Activated T-helper 1 cell treated with Interleukin-2 at 50 U/mL for 16 hours (primary cell): ENCODE results near the gene RSRC1.
A peak's percentile ranks its signal among the peaks of the same experiment; 100 is the strongest.
"Not testable (repeated sequence)": the region's sequence is repeated elsewhere in the genome, so short reads cannot be mapped to it uniquely, and the experiment has no call there.

Experiments
- DNase-seq: peaks from one replicate; pipeline ENCODE4 v3.0.0-alpha.2; 2020; ENCODE audit warnings: low read depth

Gene RSRC1

DNA sequence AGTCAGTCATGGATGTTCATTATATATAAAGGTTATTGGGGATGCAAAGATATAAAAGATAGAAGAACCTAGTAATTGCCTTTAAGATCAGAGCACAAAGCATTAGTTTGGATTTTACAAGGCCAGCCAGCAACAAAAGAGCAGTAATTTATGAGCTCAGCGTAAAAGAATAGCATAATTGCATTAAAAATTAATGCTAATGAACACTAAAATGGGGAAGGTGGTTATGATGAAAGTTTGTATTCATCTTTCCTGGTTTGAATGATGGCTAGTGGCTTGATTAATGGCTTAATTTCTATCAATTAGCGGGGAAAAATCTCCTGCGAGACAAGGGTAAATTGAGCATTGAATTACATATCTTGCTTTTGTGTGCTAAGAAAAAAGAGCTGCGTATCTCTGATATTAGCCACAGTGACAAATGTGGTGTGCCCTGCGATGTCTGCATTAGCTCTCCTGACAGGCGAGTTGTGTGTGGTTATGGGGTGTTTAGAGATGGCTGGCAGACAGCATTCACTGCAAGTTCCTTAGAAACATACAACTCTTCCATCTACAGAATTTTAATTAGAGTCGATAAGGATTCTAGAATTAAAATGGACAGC lies 418.3 kb downstream of the RSRC1 start:
- no peak for DNase-seq

DNA sequence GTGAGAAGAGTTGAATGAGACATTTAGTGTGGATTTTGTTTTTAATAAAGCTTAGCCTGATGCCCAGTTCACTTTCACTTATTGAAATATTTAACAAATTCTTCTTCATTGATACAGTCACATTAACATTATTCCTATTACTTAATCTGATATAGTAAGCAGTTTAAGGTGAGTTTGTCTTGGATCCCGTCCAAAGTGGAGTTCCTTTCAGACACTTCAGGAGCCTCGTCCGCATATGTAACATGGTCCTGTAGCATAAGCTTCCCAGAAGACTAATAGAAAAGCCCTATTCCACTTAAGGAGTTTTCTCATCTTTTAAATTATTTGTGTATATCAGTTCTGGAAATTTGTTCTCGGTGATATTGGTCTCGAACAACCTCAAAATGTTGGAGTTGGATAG lies 421.4 kb downstream of the RSRC1 start:
- DNase-seq = no peak

DNA sequence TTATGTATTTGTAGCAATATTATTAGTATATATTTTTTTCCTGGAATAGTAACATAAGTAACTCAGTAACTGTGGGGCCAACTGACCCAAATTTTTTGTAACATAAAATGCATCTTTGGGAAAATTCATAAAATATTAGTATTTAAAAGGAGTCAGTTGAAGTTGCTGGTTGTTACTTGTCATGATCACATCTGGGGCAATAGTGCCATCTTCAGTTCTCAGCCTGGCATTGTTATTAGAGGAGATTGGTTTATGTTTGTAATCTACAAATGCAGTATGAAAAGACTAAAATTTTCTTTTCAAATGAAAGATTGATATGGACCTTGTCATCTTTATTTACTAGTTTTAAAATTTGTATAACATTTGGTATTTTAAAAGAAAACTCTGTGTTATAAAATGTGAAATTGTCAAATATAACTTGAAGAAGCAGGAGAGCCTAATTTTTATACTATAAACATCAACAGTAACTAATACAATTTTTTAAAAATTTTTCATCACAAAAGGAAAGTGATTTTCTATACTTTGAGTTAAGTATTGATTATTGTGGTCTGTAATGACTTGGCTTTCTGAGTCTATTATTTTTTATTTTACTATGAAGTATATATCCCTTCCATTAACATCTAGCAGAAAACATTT lies 422.3 kb downstream of the RSRC1 start:
- no peak for DNase-seq

DNA sequence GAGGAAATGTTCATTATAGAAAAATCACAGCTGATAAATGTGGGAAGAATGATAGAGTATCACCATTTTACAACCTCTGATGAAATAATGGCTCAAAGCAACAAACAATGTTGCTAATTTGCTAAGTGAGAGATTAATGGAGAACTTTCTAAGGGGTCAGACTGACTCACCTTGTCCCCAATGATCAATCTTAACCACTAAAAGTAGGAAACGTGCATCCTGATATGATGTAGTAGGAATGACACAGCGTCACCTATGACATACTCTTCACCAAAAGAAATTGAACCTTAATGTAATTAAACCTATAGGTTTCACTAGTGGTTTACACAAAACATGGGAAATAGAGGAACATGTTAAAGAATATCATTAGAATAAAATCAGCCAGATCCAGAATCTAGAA lies 426.0 kb downstream of the RSRC1 start:
- DNase-seq = no peak

DNA sequence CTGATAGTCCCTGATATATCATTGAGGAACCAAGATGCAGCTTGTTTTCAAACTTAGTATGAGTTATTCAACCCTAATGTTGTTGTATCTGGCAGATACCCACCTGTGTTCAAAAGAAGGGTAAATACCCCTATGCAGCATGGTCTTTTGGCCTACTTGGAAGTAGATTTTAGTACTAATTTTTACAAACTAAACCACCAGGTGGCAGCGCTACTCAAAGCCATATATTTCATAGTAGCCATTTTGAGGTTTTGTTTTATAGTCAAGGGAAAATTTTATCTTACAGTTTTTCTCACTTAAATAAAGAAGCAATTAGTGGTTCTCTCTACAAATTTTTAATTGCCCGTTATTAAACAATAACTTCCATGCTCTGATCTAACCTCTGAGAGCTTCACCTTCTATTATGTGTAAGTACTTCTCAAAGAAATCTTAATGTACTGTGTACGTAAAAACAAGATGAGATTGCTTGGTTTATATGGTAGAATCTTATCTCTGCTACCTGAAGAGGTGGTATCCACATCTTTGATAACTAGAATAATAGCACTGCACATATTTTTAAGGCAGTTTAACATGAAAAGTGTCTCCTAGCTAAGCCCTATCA lies 429.6 kb downstream of the RSRC1 start:
- DNase-seq = no peak

DNA sequence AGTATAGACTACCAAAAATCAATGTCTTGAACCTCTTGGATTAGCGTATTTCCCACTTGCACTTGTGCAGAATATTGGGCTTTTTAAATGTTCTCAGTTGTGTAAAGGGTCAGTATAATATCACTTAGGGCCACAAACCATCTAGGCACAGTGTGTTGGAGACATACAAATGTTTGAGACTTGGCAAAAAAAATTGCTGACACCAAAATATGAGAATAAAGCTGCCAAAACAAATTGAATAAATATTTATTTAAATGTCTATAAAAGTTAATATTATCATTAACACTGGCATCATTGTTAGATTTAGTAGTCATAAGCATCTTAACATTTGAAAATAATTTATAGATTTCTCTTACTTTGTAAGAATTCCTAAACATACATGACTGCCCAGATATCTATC lies 430.2 kb downstream of the RSRC1 start:
- no peak for DNase-seq

DNA sequence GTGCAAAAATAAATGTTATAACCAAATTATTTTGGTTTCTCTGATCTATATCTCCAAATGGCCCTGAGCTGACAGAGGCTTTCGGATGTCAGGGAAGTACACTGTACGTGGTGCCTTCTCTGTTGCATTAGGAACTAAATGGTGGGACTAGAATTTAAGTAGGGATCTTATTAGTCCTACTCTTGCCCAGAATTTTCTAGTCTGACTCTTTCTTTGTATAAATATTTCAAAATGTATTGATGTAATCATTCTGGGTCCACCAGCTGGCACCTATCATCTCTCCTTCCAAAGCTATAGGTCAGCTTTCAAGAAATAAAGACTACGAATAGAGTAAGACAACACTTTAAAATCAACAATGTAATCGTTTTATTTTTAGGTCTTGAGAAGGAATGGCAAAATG lies 438.8 kb downstream of the RSRC1 start:
- no peak for DNase-seq

DNA sequence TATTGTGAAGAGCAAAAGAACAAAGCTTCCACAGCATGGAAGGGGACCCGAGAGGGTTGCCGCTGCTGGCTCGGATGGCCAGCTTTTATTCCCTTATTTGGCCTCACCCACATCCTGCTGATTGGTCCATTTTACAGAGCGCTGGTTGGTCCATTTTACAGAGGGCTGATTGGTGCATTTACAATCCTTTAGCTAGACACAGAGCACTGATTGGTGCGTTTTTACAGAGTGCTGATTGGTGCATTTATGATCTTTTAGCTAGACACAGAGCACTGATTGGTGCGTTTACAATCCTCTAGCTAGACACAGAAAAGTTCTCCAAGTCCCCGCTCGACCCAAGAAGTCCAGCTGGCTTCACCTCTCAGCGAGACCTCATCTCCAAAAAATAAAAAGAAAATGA lies 440.0 kb downstream of the RSRC1 start:
- not testable (repeated sequence) for DNase-seq

DNA sequence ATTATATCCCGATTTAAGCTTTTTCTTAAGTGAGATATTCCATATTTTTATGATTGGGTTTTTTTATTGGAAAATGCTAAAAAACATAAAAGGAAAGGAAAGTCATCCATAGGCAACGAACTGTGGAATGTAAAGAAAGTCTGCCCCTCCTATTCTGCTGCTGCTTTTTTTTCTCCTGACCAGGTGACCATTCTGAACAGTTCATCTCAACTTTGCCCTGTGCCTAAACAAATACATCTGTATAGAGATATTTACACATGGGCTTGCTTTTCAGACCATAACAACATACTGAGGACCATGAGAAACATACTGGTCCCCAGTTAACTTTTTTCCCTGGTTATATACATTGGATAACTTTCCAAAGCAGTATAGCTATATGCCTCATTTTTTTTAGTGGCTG lies 442.2 kb downstream of the RSRC1 start:
- no peak for DNase-seq

DNA sequence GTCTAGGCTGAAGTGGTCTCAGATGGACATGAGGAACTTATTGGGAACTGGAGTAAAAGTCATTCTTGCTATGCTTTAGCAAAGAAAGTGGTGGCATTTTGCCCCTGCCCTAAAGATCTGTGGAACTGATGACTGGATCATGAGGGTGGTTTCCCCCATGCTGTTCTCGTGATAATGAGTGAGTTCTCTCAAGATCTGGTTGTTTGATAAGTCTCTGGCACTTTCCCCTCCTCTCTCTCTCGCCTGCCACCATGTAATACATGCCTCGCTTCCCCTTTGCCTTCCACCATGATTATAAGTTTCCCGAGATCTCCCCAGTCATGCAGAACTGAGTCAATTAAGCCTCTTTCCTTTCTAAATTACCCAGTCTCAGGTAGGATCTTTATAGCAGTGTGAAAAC lies 449.6 kb downstream of the RSRC1 start:
- DNase-seq = no peak

DNA sequence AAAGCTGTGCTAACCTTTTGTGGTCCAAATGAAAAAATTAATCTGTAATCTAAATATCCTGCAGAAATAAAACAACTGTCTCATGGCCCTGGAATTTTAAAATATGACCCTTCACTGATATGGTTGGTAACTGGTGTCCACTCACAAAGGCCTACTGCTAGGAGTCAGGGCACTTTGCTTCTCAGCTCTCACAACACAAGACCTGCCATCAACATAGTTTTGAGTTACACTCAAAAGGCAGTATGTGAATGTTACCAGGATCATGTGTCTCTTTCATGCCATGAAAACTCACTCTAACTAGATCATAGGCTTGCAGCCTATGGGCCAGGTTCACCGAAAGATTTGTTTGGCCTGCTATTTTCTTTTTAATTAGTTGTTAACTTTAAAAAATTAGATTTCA lies 451.1 kb downstream of the RSRC1 start:
- DNase-seq = no peak

DNA sequence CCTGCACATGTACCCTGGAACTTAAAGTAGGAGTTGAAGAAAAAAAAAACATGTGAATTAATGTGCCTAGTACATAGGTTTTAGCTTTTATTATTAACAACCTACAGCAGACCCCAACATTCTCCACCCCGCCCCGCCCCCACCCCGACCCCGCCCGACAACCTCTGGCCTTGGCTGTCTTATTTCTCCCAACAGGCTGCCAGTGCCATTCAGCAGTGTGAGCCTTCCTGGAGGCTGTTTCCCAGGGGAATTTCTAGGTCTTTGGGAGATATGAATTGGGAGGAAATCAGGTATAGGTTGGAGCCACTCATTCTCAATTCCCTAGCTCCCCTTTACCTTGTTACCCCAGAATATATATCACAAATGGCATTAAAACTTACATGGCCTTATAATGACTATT lies 452.8 kb downstream of the RSRC1 start:
- no peak for DNase-seq

DNA sequence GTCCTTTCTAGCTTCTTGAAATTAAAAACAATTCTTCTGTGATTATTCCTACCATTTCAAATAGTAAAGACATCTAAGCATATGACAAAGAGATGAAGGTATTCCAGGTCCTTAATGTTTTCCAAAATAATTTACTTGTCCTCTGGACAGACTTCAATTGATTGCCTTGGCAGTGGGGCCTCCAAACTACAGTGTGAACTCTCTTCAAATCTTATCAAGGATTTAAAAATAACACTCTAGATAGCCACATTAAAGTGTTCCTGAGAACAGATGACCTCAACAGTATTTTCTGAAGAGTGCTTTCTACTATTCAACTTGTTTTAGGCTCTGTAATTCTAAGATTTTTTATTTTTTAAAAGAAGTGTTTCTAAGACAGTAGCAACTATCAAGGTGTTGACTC lies 453.2 kb downstream of the RSRC1 start:
- no peak for DNase-seq

DNA sequence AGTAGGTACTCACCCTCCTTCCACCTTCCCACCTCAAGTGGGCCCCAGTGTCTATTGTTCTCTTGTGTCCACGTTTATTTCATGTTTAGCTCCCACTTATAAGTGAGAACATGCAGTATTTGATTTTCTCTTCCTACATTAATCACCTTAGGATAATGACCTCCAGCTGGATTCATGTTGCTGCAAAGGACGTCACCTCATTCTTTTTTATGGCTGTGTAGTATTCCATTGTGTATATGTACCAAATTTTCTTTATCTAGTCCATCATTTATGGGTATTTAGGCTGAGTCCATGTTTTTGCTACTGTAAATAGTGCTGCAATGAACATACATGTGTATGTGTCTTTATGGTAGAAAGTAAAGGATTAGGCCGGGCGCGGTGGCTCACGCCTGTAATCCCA lies 455.2 kb downstream of the RSRC1 start:
- DNase-seq = no peak

DNA sequence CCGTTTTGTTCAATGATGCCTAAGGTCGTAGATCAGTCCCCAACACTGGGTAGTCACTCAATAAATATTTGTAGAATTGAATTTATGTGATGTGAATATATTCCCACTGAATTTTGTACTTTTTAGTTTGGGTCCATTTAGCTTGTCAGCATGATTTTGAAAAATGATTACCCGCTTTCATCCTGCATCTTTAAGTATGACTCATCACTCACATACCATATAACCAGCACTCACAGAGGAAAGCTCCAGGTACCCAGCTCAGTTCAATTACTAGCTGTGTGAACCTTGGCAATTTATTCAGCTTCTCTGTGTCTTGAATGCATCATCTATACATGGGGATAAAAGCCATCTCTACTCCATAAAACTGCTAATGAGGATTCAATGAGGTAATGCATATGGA lies 458.9 kb downstream of the RSRC1 start:
- no peak for DNase-seq

DNA sequence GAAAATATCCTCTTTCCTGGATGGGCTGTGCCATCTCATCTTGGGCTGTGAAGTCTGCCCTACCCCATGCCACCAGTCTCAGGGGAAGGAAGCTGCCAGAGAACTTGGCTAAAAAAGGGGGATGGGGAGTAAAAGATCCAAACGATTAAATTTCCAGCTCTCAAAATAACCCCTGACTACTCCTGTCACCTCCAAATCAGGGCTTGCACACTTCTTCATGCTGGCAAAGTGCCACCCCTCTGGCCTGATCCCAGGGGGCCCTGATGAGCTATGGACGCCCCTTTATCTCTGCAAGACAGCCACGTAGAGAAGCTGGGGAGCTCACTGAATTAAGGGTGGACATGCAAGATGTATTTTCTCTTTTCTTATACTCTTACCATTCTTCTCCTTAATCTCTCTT lies 459.9 kb downstream of the RSRC1 start:
- no peak for DNase-seq

DNA sequence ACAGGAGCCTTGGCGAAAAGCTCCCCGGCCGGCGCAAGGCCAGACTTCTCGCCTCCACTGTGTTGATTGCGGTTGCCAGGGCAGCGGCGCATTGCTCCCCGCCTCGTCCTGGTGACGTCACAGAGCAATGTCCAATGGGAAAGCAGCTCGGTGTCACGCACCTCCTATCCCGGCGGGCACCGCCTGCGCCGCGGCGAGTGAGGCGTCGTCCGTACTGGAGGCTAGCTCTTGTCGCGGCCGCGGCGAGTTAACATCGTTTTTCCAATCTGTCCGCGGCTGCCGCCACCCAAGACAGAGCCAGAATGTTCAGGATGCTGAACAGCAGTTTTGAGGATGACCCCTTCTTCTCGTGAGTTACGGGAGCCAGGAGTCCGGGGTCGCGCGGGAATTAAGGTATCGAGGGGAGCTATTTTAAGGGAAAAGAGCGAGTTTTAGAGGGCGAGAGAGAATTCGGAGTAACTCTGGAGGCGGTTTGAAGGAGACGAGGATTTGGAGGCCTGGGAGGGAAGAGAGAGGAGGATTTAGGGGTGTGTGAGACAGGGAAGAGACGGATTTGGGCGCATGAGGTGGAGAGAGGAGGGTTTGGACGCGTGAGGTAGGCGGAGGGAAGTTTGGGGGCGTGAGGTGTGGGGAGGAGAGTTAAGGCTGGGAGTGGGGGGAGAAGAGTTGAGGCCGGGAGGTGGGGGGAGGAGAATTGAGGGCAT lies 461.3 kb downstream of the RSRC1 start, which contains the start of gene MLF1:
TSS of gene MLF1 (plus strand) at position 196 of the 704 bp plus-strand sequence. CDS start at position 303, 107 bp downstream.
- peak; percentile 59 for DNase-seq

DNA sequence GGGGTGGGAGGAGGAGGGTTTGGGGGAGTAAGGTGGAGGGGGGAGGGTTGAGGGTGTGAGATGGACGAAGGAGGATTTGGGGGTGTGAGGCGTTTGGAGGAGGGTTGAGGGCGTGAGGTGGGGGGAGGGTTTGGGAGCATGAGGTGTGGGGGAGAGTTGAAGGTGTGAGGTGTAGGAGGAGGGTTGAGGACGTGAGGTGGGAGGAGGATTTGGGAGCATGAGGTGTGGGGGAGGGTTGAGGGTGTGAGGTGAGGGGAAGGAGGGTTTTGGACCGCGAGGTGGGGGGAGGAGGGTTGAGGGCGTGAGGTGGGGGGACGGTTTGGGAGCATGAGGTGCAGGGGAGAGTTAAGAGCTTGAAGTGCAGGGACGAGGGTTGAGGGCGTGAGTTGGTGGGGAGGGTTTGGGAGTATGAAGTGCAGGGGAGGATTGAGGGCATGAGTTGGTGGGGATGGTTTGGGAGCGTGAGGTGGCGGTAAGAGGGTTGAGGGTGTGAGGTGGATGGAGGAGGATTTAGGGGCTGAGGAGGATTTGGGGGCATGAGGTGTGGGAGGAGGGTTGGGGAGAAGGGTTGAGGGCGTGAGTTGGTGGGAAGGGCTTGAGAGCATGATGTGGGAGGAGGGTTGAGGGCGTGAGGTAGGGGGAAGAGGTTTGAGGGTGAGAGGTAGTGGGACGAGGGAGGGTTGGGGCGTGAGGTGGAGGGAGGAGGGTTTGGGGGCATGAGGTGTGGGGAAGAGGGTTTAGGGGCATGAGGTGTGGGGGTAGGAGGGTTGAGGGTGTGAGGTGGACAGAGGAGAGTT lies 462.3 kb downstream of the RSRC1 start:
- DNase-seq = no peak

DNA sequence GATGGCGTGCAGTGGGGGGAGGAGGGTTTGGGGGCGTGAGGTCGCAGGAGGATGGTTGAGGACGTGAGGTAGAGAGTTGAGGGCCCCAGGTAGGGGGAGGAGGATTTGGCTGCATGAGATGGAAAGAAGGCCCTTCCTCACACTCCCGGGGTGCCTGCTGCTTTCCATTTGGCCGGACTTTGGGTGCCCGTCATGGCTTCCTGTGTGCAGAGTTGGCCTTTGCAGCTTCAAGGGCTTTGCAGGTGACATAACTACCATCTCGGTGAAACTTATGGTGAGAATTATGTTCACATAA lies 462.8 kb downstream of the RSRC1 start:
- DNase-seq = no peak

DNA sequence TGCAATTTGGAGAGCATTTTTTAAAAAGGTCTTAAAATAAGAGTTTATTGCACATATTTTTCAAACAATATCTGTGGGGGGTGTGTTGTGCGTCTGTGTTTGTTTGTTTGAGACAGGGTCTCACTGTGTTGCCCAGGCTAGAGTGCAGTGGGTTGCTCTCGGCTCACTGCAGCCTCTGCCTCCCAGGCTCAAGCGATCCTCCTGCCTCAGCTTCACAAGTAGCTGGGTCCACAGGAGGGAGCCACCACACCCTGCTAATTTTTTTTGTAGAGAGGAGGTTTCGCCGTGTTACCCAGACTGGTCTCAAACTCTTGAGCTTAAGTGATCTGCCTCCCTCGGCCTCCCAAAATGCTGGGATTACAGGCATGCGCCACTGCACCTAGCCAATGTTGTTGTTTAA lies 463.8 kb downstream of the RSRC1 start:
- no peak for DNase-seq

DNA sequence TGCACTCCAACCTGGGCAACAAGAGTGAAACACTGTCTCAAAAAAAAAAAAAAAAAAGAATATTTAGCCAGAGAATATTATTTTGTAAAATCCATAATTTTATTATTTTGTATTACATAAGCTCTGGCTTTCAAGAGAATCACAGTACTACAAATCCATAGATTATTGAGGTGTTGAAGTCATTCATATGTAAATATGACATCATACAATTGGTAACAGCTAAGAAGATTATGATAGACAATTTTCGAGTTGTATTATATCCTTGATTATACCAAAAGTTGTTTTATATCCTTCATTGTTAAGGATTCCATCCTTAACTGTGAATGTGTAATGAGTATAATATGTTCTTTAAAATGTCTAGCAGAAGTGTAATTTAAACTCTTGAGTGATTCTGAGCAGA lies 464.8 kb downstream of the RSRC1 start:
- DNase-seq = no peak

DNA sequence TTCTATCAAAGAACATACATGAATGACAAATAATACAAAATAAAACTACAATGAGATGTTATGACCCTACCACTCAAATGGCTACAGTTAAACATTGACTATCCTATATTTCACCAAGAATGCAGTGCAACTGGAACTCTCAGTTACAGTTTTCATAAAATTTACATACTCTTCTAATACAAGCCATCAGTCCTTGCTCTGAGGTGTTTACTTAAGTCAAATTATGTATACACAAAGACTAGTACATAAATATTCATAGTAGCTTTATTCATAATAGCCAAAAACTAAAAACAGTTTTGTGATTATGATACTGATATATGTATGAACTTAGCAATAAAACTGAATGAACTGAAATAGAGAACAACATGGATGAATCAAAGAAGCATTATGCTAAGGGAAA lies 480.3 kb downstream of the RSRC1 start:
- no peak for DNase-seq
